GM18867 (cell line): ENCODE results near the gene GPC5.
A peak's percentile ranks its signal among the peaks of the same experiment; 100 is the strongest.

Source experiments
- ATAC-seq: cut with Tn5 transposase; IDR thresholded peaks from one replicate; pipeline ENCODE4 v1.9.1; 2021; ENCODE audit warnings: mild to moderate bottlenecking, moderate library complexity; ENCODE audit not compliant: unreplicated experiment

The GPC5 gene

GRCh38 chr13:92781965-92782690, 1383.7 kb downstream of the GPC5 start:
- ATAC-seq = no peak

GRCh38 chr13:92802776-92803175, 1404.4 kb downstream of the GPC5 start:
- ATAC-seq = no peak

- no peak for ATAC-seq
Measured at GRCh38 chr13:92804346-92804745, 1405.9 kb downstream of the GPC5 start.

- no peak for ATAC-seq
Measured at GRCh38 chr13:92804926-92805325, 1406.5 kb downstream of the GPC5 start.

- peak; percentile 26 for ATAC-seq
Measured at GRCh38 chr13:92805766-92806165, 1407.3 kb downstream of the GPC5 start.

GRCh38 chr13:92806215-92806614, 1407.8 kb downstream of the GPC5 start:
- ATAC-seq = peak; percentile 76

- no peak for ATAC-seq
Measured at GRCh38 chr13:92807353-92807752, 1408.9 kb downstream of the GPC5 start.

GRCh38 chr13:92807966-92808365, 1409.5 kb downstream of the GPC5 start:
- no peak for ATAC-seq

GRCh38 chr13:92821324-92821723, 1422.9 kb downstream of the GPC5 start:
- no peak for ATAC-seq

GRCh38 chr13:92823059-92823458, 1424.6 kb downstream of the GPC5 start:
- ATAC-seq = no peak

GRCh38 chr13:92825938-92826596, 1427.6 kb downstream of the GPC5 start:
- no peak for ATAC-seq

- ATAC-seq = no peak
Measured at GRCh38 chr13:92827503-92827902, 1429.1 kb downstream of the GPC5 start.

GRCh38 chr13:92829930-92830329, 1431.5 kb downstream of the GPC5 start:
- no peak for ATAC-seq

- ATAC-seq = no peak
Measured at GRCh38 chr13:92830821-92831220, 1432.4 kb downstream of the GPC5 start.

- no peak for ATAC-seq
Measured at GRCh38 chr13:92833071-92833470, 1434.7 kb downstream of the GPC5 start.

GRCh38 chr13:92836171-92836570, 1437.8 kb downstream of the GPC5 start:
- no peak for ATAC-seq

GRCh38 chr13:92838786-92839185, 1440.4 kb downstream of the GPC5 start:
- peak; percentile 76 for ATAC-seq

GRCh38 chr13:92842145-92842544, 1443.7 kb downstream of the GPC5 start:
- no peak for ATAC-seq

- ATAC-seq = peak; percentile 74
Measured at GRCh38 chr13:92843549-92843948, 1445.1 kb downstream of the GPC5 start.

GRCh38 chr13:92849381-92849780, 1451.0 kb downstream of the GPC5 start:
- ATAC-seq = no peak

- ATAC-seq = no peak
Measured at GRCh38 chr13:92864584-92865284, 1466.3 kb downstream of the GPC5 start.

GRCh38 chr13:92873029-92873428, 1474.6 kb downstream of the GPC5 start:
- ATAC-seq = no peak
